Hematopoietic multipotent progenitor cell treated with erythropoietin and hydrocortisone succinate and interleukin-3 and kit ligand, for 6 days (in vitro differentiated cells): Measurements from ENCODE around the gene BHMT2.

Source experiments
- DNase-seq: peaks from one replicate; pipeline ENCODE4 v3.0.0-alpha.2; 2015

Gene BHMT2

DNA sequence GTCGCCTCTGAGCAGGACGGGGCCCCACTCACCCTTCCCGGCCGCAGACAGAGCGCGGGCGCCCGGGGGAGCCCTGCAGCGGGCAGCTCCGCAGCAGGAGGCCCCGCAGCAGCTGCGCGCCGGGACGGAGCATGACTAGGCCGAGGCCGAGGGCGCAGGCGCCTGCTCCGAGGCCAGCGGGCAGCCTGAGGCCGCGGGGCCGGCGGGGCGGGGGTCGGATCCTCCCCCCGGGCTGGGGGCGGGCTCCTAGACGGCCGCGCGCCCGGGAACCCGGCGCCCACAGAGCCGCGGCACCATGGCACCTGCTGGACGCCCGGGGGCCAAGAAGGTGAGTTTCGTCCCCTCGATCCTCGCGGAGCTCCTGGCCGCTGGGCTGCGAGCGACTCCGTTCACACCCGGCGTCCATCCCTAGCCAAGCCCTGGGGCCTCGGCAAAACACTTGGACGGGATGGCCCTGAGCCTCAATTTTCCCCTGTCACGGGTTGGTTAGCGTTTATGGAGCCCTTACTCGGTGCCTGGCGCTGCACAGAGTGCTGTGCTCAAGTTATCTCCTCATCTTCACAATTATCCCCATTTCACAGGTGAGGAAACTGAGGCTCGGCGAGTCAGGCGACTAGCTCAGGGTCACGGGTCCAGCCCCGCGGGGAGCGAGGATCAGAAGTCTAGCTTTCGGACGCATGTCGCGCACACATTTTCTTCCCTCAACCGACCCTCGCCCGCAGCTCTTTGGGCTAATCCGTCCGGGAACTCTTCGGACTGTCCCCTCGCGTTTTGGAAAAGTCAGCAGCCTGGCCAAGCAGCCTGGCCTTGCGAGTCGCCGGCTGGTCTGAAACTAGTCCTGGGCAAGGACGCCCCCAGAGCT is at the start of gene BHMT2, which contains the start of gene DMGDH:
BHMT2 (plus strand) TSS at position 280 of the 862 bp plus-strand sequence; CDS start at position 296, 16 bp downstream.
DMGDH (minus strand) TSS at position 187 of the 862 bp plus-strand sequence; CDS start at position 133, 54 bp downstream.
- peak; percentile 14 for DNase-seq

DNA sequence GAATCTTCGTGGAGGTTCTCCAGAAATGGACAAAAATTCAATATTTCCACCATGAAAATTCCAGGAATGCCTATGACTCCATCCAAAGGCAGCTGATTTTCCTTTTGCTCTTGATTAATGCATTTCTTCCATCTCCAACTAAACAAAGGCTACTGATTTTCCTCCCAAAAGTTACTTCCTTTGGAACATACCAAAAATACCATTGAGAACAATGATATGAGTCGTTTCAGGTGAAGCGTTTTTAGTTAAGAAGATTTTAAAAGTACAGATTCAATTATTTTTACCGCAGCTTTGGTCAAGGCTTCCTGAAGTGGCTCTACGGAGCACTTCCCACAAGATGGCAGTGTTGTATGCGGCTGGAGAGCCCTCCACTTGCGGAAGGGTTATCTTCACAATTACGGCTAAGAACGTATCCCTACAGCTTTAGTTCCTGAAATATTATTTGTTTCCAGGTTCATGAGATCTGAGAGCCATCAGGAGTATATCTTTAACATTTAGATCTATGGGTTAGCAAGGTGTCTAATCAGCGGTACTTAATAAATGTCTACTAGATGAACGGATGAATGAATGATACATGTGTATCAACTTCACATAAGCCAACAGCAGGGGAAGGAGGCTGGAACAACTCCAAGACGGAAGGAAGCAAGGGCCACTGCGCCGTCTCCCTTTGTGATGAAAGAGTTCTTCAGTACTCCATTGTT is 48.6 kb upstream of the BHMT2 start:
- peak; percentile 81 for DNase-seq

DNA sequence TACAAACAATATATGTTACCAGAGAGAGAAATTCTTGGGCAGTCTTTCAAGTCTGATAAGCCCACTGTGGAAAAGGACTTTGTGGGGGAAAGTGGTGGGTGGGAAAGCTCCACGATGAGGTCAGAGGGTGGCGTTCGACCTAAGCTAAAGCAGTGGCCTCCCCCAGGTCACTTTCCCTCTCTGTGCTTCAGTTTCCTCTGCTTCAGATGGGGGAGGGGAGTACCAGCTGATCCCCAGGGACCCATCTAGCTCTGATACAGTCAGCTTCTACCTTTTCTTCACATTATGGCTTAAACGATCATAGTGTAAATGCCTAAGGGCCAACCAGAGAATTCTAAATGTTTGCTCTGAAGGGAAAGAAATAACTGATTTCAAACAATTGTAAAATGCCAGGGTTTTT is 47.8 kb upstream of the BHMT2 start:
- no peak for DNase-seq

GRCh38 chr5:79022771-79023170 is 46.8 kb upstream of the BHMT2 start:
- DNase-seq: no peak

DNA sequence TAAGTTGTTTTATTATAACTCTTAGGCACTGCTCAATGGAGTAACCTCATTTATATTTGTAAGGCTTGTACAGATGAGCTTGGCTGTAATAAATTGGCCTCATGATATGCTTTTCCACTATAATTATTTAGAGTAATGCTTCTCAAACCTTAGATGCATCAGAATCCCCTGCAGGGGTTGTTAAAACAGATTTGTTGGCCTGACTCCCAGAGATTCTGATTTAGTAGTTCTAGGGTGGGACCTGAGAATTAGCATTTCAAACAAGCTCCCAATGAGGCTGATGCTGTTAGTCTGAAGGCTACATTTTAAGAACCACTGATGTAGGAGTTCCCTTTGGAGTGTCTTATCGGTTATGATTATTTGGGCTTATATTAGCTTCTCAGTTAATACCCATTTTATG is 46.2 kb upstream of the BHMT2 start:
- DNase-seq: peak; percentile 6

DNA sequence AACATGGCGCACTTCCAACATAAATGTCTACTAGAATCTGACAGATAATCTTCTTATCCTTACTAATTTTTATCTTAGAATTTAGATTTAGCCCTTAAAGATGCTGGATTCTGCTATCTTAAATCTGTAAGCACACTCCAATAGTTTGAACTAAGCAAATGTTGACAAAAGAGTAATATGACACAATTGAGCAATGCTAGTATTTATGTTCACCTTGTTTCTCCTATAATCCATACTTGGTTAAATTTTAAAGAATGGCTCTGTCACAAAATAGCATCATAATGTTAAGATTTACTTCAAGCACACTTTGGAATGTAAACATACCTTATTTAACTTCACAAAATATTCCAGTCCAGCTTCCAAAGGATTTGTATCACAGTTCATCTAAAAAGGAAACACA is 45.6 kb upstream of the BHMT2 start:
- no peak for DNase-seq

GRCh38 chr5:79025054-79025472 is 44.5 kb upstream of the BHMT2 start:
- peak; percentile 72 for DNase-seq

DNA sequence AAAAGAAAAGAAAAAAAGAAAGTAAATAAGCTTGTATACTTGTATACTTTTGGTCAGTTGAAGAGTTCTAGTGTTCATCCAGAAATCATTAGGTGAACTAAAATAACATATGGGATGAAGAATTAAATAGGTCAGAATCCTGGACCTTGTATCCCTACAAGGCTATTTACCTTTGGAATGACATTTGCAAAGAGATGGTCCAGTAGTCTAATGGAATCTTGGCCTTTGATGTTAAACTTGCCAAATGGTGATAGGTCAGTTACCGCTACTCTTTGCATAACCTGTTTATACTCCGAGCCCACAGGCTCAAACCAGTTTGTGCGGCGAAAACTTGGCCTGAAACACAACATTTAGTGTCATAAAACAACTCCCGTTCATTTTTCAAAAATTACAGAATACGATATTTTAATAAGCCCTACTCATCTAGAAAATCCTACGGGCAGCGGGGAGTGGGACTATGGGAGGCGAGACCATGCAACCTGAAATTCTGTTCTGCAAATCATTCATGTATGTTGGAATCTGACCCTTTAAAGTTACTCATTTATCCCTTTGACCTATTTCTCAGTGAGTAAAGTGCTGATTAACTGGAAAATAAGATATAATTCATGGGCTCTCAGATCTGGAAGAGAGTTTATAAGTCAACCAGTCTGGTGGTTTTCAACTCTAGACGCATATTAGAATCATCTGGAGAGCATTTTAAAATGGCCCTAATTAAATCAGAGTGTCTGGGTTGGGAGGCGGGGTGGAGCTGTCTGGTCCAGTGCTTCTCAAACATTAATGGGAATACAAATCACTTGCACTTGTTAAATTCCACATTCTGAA is 38.7 kb upstream of the BHMT2 start:
- no peak for DNase-seq

GRCh38 chr5:79031485-79031867 is 38.1 kb upstream of the BHMT2 start:
- no peak for DNase-seq

GRCh38 chr5:79032031-79032695 is 37.4 kb upstream of the BHMT2 start:
- DNase-seq: no peak

DNA sequence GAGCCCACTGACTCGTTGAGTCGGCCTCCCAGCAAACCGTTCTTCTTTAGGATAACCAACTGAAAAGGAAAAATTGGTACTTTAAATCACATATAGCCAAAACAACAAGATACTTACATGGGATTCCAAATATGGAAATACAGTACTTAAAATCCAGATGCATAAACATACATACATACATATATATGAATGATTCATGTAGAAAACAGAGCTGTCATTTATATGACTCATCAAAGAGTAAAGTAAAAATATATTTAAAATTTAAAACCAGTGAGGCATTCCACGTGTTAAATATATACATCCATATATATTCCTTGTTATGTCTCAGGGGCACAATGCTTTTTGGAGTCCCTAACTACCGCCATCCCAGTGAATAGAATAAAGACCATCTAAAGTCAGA is 36.8 kb upstream of the BHMT2 start:
- no peak for DNase-seq

DNA sequence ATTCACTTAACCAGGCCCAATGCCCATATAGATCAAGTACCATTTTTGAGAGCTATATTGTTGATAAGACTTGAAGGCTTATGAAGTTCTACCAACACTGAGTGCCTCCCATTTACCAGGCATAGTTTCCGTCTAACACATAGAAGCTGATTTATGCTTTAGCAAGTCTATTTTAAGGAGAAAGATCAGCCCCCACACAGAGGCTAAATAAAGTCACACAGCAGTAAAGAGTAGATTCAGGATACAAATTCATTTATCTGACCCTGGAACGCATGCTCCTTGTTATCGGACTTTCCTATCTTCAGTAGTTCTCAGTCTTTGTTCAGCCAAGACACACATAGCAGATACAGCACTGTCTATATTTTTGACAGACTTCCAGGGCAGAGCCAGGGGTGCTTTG is 34.3 kb upstream of the BHMT2 start:
- DNase-seq: no peak

- no peak for DNase-seq
Measured at GRCh38 chr5:79036769-79037168, 32.8 kb upstream of the BHMT2 start.

GRCh38 chr5:79042188-79042587 is 27.4 kb upstream of the BHMT2 start:
- DNase-seq: no peak

- no peak for DNase-seq
Measured at GRCh38 chr5:79047199-79047598, 22.4 kb upstream of the BHMT2 start.

- no peak for DNase-seq
Measured at GRCh38 chr5:79048437-79048836, 21.1 kb upstream of the BHMT2 start.

- DNase-seq: no peak
Measured at GRCh38 chr5:79050498-79050897, 19.1 kb upstream of the BHMT2 start.

DNA sequence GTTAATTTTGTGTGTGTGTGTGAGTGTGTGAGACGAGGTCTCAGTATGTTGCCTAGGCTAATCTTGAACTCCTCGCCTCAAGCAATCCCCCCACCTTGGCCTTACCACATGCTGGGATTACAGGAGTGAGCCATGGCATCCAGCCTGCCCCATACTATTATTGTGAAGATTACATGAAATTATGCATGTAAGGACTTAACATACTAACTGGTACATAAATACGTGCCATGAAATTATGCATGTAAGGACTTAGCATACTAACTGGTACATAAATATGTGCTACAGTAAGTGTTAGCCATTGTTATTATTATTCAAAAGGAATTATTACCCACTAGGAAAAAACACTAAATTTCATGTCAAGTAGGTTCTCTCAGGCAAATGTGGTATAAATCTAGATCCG is 16.2 kb upstream of the BHMT2 start:
- DNase-seq: no peak

DNA sequence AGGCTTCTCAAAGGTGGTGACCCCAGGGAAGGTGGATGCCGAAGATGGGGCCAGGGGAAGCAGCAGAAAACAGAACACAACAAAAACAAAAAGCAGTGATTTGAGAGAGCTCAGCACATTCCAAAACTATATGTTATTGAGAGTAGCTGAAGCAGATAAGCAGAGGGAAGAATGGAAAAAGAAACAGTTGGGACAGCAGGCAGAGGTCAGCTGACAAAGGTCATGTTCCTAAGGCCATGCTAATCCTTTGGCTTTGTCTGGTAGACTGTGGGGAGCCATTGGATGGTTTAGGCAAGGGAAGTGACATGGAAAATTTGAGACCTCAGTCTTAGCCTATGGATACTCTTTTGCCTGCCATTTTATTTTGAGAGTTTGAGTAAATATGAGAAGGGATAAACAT is 14.6 kb upstream of the BHMT2 start:
- no peak for DNase-seq

- DNase-seq: no peak
Measured at GRCh38 chr5:79056847-79057246, 12.7 kb upstream of the BHMT2 start.

DNA sequence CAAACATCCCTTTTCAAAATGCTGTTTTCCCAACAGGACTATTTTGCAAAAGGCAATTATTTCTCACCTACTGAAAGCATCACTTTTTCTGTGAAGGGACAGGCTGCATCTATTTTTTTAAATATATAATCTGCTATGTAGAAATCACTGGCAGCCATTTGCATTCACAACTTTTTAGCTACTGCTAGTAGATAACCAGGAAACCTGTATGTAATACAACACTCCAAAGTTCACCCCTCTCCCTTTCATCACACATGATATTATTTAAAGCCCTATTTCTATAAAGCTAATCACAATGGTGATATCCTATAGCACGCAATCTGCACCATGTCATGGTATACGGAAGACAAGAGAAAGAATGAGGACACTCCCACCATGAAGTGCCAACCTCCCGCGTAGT is 9.9 kb upstream of the BHMT2 start:
- no peak for DNase-seq

GRCh38 chr5:79062436-79062835 is 7.1 kb upstream of the BHMT2 start:
- no peak for DNase-seq

- DNase-seq: no peak
Measured at GRCh38 chr5:79070350-79070667, 742 bp downstream of the BHMT2 start.
